Stimulated activated CD4-positive, alpha-beta T cell treated with anti-CD3 and anti-CD28 coated beads, Interleukin-2, amount 100 ng/mL, for 4 hours (primary cell): Measurements from ENCODE around the gene RPS6KB2.

ENCODE experiments used
- DNase-seq: peaks from one replicate; pipeline ENCODE4 v3.0.0-alpha.2; 2020; ENCODE audit warnings: low read depth

Gene RPS6KB2

DNA sequence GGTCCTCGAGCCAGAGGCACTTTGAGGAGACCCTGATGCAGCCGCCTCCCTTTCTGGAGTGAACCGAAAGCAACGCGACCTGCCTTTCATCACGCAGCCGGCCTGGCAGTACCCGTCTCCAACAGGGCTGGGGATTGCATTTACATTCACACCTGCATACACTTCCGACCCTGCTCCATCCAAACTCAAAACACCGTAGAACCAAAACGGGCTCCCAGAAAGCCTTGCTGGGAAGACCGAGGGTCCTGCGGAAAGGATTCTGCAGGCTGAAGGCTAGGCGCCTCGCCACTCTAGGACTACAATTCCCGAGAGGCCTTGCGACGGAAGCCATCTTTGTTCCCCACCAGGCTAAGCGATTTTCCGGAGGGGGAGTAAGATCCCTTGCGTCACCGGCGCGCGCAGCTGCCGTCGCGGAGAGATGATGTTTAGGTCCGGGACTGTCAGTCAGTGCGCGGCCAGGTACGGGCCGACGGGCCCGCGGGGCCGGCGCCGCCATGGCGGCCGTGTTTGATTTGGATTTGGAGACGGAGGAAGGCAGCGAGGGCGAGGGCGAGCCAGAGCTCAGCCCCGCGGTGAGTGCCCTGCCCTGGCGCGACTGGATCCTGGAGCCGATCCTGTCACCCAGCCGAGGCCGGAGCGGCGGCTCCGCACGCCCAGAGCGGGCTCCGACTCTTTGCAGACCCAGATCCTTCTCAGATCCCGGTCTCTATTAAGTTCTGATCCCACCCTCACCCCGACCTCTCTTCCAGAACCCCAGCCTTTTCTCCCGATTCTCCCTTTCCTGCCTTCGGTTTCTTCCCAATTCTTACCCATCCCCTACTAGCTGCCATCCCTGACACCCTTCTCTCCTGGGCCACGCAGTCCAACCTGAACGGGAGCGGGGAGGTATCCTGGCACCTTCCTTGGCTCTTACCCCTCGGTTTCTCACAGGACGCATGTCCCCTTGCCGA is at the start of gene RPS6KB2:
RPS6KB2 (plus strand) TSS at position 443 of the 950 bp plus-strand sequence; CDS start at position 495, 52 bp downstream.
- peak; percentile 98 for DNase-seq

DNA sequence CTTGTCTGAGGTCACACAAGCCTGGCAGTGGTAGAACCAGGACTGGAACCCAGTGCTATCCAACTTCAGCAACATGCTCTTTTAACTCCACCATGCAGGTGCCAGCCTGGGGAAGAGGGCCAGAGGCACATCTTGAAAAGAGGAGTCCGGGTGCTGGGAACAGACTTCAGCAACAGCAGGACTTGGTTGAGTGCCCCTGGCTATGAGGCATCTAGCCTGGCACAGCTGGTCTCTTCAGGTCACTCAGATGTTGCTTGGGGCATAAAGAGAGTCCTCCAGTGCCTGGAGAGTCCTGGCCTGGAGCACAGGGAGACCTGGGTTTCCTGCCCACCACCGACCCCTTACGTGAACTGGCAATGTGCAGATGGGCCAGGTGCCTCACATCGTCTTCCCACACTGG is 49.8 kb upstream of the RPS6KB2 start:
- no peak for DNase-seq

DNA sequence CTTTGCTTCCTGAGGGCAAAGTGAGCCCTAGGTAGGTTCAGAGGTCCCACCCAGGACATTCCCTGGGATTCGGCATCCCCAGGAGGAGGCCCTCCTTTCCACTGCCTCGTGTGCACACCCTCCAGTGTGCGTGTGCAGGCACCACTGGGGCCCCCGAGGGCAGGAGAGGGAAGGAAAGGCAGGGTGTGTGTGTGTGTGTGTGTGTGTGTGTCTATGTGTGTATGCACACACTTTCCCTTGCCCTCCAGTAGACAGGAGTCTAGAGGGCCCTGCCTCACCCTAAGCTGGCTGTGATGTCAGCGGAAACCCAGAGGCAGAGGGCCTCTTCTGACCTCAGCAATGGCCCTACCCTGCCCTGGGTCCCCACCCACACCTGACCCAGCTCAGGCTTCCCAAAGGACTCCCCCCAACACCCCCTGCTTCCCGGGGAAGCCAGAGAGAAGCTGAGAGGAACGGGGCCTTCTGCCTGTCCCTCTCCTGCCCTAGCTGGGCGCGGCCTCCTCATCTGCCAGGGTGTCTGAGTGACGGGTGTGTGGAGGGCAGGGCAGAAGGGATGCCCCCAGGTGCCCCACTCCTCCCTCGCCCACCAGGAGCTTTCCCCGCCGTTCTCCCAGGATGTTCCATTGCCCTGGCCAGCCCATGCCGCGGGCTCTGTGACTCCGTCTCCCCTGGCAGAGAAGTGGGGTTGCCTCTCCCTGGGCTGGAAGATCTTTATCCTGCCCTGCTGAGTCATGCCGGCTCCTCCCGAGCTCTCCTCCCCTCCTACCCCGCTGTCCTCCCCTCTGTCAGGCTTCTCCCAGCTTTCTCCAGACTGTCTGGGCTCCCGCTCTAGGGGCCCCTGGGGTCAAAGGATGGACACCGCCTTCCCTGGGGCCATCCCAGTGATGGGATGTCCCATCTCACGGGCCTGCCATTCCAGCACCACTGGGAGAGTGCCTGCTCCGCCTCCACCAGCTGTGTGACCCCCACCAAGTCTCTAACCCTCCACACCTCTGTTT is 48.9 kb upstream of the RPS6KB2 start:
- no peak for DNase-seq

DNA sequence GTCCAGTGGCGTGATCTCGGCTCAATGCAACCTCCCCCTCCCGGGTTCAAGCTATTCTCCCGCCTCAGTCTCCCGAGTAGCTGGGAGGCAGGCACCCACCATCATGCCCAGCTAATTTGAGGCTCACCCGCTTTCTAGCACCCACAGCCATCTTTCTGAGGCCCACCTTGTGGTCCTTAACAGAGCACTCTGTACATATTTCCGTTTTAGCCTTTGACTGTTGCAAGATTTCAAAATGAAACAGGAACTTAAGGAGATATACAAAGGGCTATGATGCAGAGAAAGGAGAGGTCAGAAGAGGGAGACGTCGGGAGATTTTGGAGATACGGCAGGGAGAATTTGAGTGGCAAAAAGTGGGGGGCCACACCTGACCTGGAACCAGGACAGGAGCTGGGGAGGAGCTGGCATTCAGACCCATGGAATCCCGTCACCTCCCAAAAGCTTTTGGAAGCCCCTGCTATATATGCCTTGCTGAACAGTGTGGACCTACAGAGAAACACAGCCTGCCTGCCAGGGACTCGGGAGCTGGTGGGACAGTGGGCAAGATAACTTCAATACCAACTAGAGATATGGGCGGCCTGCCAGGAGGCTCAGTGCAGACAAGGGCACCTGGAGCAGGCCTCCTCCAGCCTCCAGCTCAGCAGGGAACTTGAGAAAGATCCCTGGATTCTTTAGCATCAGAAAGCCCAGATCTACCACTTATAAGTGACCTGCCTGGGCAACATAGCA is 46.9 kb upstream of the RPS6KB2 start:
- no peak for DNase-seq

DNA sequence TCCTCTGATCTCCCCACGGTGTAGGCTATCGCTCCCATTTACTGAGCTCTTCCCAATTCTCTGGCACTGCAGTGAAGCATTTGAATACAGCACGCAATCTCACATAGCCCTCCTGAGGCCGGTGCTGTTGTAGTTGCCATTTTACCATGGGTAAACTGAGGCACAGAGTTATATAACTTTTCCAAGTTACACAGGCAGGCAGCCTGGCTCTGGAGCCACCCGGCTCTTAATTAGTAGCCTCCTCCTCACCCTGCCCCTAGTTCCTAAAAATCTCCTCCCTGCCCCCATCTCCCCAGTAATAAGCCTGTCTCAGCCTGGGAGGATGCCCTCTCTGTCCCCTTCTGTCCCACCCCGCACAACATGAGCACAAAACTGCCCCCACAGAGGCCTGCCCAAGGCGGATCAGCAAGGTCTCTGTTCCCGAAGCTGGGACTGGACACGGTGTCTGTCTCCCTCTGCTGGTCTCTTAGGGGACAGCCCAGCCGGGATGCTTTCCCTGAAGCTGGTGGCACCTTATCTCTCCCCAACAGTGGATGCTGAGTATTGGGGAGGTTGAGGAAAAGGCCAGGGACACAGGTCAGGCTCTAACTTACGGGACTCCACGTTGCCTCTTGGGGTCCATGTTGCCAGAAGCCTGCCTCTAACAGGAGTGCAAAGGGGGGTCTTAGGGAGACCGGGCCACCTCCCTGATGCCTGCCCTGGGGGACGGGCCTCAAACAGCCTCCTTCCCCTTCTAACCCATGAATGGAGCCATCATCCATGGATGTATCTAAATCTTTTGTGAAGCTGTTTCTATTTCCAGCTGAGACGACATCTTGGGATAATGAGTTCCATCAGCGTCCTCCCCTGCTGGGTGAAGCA is 45.8 kb upstream of the RPS6KB2 start:
- DNase-seq: peak; percentile 71

DNA sequence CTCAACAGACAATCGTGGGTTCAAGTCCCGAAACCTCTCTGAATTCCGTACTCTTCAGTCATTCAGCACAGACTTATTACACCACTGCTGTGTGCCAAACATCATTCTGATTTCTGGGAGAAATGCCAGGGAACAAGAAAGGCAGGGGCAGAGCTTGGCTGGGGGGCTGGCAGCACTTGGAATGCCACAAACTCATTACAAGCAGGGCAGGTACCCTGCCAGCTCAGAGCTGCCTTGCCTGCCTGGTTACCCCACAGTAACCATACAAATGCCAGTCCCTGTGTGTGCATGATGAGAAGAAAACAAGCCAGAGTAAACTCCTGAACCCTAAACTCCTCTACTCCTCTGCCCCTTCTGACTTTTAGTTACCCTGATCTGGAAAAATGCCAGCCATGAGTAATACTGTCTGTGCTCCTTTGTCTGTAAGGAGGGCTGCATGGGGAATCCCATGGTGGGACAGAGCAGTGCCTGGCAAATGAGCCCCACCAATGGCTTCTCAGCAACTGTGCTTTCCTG is 43.4 kb upstream of the RPS6KB2 start:
- DNase-seq: no peak

DNA sequence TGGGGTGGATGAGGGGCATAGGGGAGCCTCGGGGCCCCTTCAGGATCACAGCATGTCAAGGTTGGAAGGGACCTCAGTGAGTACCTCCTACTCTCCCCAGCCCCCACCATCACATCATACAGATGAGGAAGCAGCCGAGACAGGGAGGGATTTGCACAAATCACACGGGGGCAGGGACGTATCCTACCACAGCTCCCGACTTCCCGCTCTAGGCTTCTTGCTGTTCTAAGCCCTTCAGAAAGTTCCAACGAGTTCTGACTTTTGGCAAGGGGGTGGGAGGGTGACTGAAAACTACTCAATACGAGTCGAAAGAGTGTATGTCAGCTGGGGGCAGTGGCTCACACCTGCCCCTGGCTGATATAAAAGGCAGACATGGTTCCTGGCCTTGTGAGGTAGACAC is 41.2 kb upstream of the RPS6KB2 start:
- no peak for DNase-seq

DNA sequence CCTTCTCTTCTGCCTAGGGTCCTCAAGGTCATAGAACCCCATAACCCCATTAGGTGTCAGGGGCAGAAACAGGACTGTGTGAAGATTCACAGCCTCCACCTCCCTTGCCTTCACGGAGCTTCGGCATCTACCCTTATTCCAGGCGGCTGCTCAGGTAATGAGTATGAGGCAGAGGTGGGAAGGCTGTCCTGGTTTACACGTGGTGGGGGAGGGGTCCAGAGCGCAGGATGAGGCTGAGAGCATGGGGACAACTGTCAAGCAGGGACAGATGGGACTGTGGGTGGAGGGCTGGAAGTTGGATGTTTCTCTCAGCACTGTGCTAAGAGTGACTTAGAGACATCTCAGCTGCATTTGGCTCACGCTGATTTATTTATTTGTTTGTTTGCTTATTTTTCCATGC is 40.8 kb upstream of the RPS6KB2 start:
- DNase-seq: no peak

DNA sequence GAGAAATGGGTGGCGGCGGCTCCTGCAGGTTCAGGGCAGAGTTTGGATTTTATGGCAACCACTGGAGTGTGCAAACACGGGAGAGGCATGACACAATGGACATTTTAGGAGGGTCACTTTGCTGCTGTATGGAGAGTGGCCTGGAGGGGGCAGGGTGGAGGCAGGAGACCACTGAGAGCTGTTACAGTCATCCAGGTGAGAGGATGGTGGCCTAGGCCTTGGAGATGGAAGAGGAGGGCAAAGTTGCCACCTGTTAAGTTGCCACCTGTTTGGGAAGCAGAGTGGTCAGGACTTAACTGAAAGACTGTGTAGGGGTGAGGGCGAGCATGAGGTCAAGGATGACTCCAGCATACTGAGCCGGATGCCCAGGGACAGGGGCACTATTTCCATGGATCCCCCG is 38.8 kb upstream of the RPS6KB2 start:
- peak; percentile 36 for DNase-seq

DNA sequence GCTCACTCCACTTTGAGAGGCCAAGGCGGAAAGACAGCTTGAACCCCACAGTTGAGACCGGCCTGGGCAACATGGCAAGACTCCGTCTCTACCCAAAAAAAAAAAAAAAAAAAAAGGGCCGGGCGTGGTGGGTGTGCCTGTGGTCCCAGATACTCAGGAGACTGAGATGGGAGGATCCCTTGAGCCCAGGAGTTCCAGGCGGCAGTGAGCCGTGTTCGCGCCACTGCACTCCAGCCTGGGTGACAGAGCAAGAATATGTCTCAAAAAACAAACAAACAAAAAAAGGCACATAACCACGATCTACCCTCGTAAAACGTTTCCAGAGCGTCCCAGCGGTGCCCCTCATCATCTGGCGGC is 37.4 kb upstream of the RPS6KB2 start:
- no peak for DNase-seq

DNA sequence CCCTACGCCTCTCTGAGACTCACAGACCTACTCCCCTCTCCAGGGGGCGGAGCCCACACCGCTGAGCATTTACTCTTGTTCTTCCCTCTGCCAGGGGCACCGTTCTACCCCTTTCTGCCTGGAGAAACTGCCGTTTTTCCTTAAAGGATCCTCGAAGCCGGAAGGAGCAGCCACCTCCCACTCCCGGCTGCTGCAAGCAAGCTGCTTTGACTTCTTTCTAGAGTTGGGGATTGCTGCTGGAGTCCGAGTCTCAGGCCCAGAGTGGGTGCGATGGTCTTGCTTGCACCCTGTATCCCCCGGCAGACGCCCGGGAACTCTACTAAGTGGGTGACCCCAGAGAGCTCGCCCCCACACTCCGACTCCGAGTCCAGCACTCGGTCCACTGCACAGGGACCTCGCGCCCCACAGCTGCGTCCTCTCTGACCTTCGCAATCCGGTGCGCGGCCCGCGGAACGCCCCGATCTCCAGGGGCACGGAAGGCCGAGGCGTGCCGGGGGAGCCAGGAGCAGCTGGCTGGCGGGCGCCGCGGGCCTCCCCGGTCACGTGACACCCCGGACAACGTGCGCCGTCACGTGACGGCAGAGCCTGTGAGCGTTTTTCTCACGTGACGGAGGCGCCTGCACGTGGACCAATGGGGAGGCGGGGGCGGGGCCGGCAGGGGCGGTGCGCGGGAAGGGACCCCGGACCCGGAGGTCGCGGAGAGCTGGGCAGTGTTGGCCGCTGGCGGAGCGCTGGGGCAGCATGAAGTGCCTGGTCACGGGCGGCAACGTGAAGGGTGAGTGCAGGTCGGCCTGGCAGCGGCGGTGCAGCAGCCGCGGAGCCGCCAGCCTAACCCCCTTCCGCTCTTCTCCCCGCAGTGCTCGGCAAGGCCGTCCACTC is 36.8 kb upstream of the RPS6KB2 start, which contains the start of gene RAD9A:
RAD9A (plus strand) TSS at position 683 of the 879 bp plus-strand sequence; CDS start at position 742, 59 bp downstream.
- DNase-seq: peak; percentile 89

DNA sequence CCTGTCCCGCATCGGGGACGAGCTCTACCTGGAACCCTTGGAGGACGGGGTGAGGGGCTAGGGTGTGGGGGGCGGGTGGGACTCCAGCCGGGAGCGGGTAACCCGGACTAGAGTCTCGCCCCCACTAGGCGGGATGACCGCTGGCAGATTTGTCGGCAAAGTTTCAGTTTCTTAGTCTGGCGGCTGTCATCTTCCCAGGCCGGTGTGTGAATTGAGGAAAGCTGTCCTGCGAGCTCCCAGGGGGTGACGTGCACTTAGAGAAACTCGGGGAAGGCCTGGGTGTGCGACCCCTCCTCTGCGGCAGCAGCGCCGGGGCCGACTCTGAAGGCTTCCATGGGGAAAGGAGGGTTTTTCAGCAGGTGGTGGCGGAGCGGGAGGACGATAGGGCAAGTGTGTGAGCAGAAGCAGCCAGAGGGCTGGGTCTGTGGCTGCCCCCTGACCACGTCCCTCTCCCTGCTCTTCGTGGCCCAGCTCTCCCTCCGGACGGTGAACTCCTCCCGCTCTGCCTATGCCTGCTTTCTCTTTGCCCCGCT is 36.0 kb upstream of the RPS6KB2 start:
- no peak for DNase-seq

DNA sequence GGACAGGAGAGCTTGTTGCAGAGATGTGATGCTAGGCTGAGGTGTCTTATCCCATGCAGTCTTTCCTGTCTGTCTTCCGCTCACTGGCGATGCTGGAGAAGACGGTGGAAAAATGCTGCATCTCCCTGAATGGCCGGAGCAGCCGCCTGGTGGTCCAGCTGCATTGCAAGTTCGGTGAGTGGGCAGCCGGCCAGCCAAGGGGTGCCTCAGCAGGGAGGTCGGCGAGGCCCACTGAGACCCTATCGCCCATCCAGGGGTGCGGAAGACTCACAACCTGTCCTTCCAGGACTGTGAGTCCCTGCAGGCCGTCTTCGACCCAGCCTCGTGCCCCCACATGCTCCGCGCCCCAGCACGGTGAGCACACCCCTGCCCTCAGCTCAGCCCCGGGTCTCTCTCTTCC is 34.9 kb upstream of the RPS6KB2 start:
- no peak for DNase-seq

DNA sequence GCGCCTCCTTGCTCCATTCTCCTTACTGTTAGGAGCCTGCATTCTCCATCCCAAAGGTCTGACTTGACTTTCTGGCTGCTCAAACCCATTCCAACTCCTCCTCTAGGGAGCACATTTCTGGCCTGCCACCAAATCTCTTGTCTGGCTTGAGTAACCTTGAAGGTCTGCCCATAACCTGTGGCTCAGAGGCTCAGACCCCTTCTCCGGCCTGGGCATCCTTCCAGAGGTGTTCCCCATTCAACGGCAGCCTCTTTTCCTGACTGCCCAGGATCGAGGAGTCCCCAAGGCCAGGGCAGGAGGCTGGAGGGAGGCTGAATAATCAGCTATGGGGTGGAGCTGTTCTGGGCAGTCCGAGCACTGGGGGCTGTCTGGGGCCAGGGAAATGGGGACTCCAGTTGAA is 34.3 kb upstream of the RPS6KB2 start:
- no peak for DNase-seq

DNA sequence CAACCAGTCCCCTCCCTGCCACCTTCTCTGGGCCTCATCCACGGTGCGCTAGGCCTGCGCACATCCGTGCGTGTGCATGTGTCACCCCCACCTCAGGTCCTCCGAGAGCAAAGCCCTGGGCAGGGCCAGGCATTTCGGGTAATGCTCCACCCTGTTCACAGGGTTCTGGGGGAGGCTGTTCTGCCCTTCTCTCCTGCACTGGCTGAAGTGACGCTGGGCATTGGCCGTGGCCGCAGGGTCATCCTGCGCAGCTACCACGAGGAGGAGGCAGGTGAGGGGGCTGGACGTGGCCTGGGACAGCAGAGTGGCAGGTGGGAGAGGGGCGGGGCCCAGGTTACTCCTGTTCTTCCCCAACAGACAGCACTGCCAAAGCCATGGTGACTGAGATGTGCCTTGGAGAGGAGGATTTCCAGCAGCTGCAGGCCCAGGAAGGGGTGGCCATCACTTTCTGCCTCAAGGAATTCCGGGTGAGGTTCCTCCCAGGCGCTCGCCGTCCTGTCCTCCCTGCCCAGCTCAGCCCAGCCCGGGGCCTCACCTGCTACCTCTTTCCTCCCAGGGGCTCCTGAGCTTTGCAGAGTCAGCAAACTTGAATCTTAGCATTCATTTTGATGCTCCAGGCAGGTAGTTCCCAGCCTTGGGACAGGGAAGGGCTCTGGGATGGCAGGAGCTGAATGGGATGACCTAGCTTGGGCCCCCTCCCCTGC is 32.6 kb upstream of the RPS6KB2 start:
- no peak for DNase-seq

DNA sequence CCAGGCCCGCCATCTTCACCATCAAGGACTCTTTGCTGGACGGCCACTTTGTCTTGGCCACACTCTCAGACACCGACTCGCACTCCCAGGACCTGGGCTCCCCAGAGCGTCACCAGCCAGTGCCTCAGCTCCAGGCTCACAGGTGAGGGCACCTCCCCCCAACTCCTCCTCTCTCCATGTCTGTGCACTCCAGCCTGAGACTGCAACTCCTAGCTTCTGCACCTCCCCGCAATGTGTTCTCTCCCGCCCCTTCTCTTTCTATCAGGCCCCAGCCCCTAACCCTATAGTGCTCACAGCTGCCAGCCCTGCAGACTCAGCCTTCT is 32.1 kb upstream of the RPS6KB2 start:
- DNase-seq: no peak

DNA sequence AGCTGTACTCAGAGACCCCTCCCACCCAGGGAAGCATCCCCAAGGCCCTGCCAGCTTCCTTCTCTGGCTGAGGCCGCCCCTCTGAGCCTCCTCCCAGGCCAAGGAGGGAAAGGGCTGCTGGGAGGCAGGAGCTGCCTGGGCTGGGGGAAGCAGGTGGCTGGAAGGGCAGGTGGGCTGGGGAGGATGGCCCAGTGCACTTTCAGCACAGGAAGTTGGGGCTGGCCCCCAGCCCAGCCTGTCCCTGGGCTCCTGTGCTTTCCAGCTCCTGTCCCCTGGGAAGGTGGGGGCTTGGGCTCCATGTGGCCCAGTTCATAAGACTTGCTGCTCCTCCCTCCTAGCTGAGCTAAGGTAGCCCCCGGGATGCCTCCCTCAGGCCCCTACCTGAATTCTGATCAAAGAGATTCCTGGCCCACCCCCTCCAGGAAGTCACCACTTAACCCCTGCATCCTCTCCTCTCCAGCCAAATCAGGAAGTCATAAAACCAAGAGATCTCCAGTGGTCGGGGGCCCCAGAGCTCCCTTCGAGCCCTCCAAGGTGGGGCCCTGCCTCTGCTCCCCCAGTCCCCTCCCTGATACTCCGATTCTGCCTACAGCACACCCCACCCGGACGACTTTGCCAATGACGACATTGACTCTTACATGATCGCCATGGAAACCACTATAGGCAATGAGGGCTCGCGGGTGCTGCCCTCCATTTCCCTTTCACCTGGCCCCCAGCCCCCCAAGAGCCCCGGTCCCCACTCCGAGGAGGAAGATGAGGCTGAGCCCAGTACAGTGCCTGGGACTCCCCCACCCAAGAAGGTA is 31.5 kb upstream of the RPS6KB2 start:
- DNase-seq: no peak

DNA sequence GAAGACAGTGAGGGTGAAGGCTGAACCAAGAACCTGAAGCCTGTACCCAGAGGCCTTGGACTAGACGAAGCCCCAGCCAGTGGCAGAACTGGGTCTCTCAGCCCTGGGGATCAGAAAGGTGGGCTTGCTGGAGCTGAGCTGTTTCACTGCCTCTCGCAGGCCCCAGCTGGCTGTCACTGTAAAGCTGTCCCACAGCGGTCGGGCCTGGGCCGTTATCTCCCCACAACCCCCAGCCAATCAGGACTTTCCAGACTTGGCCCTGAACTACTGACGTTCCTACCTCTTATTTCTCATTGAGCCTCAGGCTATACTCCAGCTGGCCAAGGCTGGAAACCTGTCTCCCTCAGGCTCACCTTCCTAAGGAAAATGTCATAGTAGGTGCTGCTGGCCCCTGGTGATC is 30.8 kb upstream of the RPS6KB2 start:
- DNase-seq: no peak
